HepG2 (cell line): Measurements from ENCODE around the gene CCR9. TPM values are rescaled to one million over a fixed set of nuclear protein-coding genes. Genes with fewer than 3 reads are reported as not detected.

Experiments
- ATAC-seq: fragments of 200-7000 bp; cut with Tn5 transposase; 3 replicates; pipeline ENCODE4 v1.9.1; 2020; ENCODE audit warnings: mild to moderate bottlenecking, moderate library complexity
- BruUV-seq: library from RNA; stranded (reverse); fragments of 400-500 nt; replicated peaks from 2 replicates; lab custom pipeline; 2021; lab: Mats Ljungman, UMichigan
- CTCF ChIA-PET: fragments of 300-600 bp; formaldehyde crosslinking; extraction: SDS; loops from one replicate; lab custom pipeline; 2021; ENCODE audit warnings: low total read pairs, inconsistent platforms, low intra/inter-chr PET ratio; lab: Yijun Ruan, JAX
- POLR2A ChIA-PET: fragments of 350-600 bp; sonication (Branson Sonifier 250); formaldehyde crosslinking; loops from one replicate; lab custom pipeline; 2020; ENCODE audit warnings: antibody characterized with exemption, inconsistent platforms; lab: Yijun Ruan, JAX
- DNase-seq: peaks from one replicate; pipeline ENCODE4 v3.0.0-alpha.2; 2015; ENCODE audit warnings: low spot score
- FAIRE-seq: peaks from 3 replicates; lab custom pipeline; 2011; peaks lifted over from hg19 to GRCh38; lab: Jason Lieb, UNC
- H2AFZ ChIP-seq: one replicate; pipeline ENCODE4 v1.6.1; 2011; ENCODE audit warnings: low read length, inconsistent platforms
- H3K27ac ChIP-seq: fragments of 300-600 bp; 3 replicates; pipeline ENCODE4 v1.8.0; 2011; ENCODE audit warnings: mixed run types, mild to moderate bottlenecking, mixed read lengths, low read length, inconsistent platforms; ENCODE audit not compliant: insufficient read depth; ENCODE audit errors: extremely low read length
- H3K27me3 ChIP-seq, 2 experiments: fragments of 200-600 bp in 1 of 2; 2 replicates in 1 of 2; 3 replicates in 1 of 2; pipeline versions ENCODE4 v1.6.0 to v1.8.0; 2011; ENCODE audit warnings: low read length in 2 of 2, mild to moderate bottlenecking in 2 of 2, moderate library complexity in 2 of 2, inconsistent platforms in 1 of 2; ENCODE audit not compliant: insufficient read depth in 2 of 2, control insufficient read depth in 1 of 2
- H3K36me3 ChIP-seq, 2 experiments: fragments of 200-600 bp in 1 of 2; replicated peaks in 1 of 2; 2 replicates in 1 of 2; 3 replicates in 1 of 2; pipeline versions ENCODE4 v1.5.1 to v1.8.0; 2011; ENCODE audit warnings: low read length in 2 of 2, inconsistent platforms in 1 of 2; ENCODE audit not compliant: insufficient read depth in 2 of 2, control insufficient read depth in 1 of 2
- H3K4me1 ChIP-seq: 2 replicates; pipeline ENCODE4 v1.5.1; 2012; ENCODE audit warnings: low read length, inconsistent platforms; ENCODE audit not compliant: insufficient read depth
- H3K4me2 ChIP-seq: 2 replicates; pipeline ENCODE4 v1.6.0; 2011; ENCODE audit warnings: low read depth, low read length, inconsistent platforms
- H3K4me3 ChIP-seq, 3 experiments: fragments of 200-600 bp in 1 of 3; sonication (generic), shearing (Covaris generic) in 1 of 3; replicated peaks in 1 of 3; 2 replicates each; pipeline ENCODE4 v1.5.1; 2011 to 2016; ENCODE audit warnings: low read length in 3 of 3, inconsistent platforms in 2 of 3, low read depth in 2 of 3, mild to moderate bottlenecking in 2 of 3, control low read depth in 1 of 3, mixed read lengths in 1 of 3; ENCODE audit not compliant: insufficient read depth in 1 of 3
- H3K79me2 ChIP-seq: one replicate; pipeline ENCODE4 v1.6.1; 2011; ENCODE audit warnings: low read length, inconsistent platforms; ENCODE audit not compliant: insufficient read depth
- H3K9ac ChIP-seq: 2 replicates; pipeline ENCODE4 v1.6.0; 2011; ENCODE audit warnings: mild to moderate bottlenecking, low read depth, low read length, inconsistent platforms; ENCODE audit not compliant: insufficient read depth
- H3K9me3 ChIP-seq: 2 replicates; pipeline ENCODE4 v1.5.1; 2012; ENCODE audit warnings: mild to moderate bottlenecking, low read length
- H4K20me1 ChIP-seq: 2 replicates; pipeline ENCODE4 v1.6.0; 2011; ENCODE audit warnings: inconsistent platforms, mild to moderate bottlenecking, low read length, moderate library complexity; ENCODE audit not compliant: insufficient read depth
- DPF2 ChIP-seq: sonication (generic); formaldehyde crosslinking; IDR thresholded peaks from 2 replicates; pipeline ENCODE4 v1.4.0; 2020; ENCODE audit warnings: mild to moderate bottlenecking, low read depth, missing genetic modification reagents, borderline replicate concordance
- FOXM1 ChIP-seq: sonication (generic); formaldehyde crosslinking; IDR thresholded peaks from 2 replicates; pipeline ENCODE4 v1.5.0; 2020; ENCODE audit warnings: missing genetic modification reagents
- GLI4 ChIP-seq: sonication (generic); formaldehyde crosslinking; IDR thresholded peaks from 2 replicates; pipeline ENCODE4 v1.5.1; 2020; ENCODE audit warnings: missing genetic modification reagents, mild to moderate bottlenecking, moderate library complexity, borderline replicate concordance
- MIXL1 ChIP-seq: IDR thresholded peaks from 2 replicates; pipeline ENCODE4 v1.6.1; 2016
- SMARCE1 ChIP-seq: fragments of 450-650 bp; IDR thresholded peaks from 2 replicates; pipeline ENCODE4 v1.6.1; 2017; ENCODE audit warnings: borderline replicate concordance
- SYNCRIP ChIP-seq: fragments of 200-400 bp; formaldehyde crosslinking; IDR thresholded peaks from 2 replicates; pipeline ENCODE4 v1.6.1; 2018; ENCODE audit warnings: mild to moderate bottlenecking, low read depth, low read length; ENCODE audit not compliant: insufficient read depth
- U2AF1 ChIP-seq: fragments of 200-400 bp; formaldehyde crosslinking; optimal IDR thresholded peaks from 2 replicates; pipeline ENCODE3; 2017; ENCODE audit warnings: mild to moderate bottlenecking, low read depth, low read length
- ZBTB20 ChIP-seq: sonication (generic); formaldehyde crosslinking; IDR thresholded peaks from 2 replicates; pipeline ENCODE4 v1.8.1; 2023; ENCODE audit warnings: missing genetic modification reagents, low read depth, mild to moderate bottlenecking, borderline replicate concordance
- WGBS: methylation state at CpG from one replicate; pipeline ENCODE4 v1.1.6; 2017; ENCODE audit warnings: low lambda C conversion rate; 5-methylcytosine and 5-hydroxymethylcytosine counted together
- in situ Hi-C: cut with HindIII; loops from 2 replicates; pipeline ENCODE4 v1.10.0; 2017; ENCODE audit warnings: low pct_unique_long_range_greater_than_20kb; ENCODE audit not compliant: extremely low pct_ligation_motif_present
- intact Hi-C: fragments of 100-400 bp; cut with micrococcal nuclease; formaldehyde crosslinking; loops from one replicate; pipeline ENCODE4 v1.10.0; 2022; ENCODE audit not compliant: unreplicated experiment
- polyA plus RNA-seq, 8 experiments: library from polyadenylated mRNA; depleted of rRNA in 3 of 8; stranded (reverse) in 7 of 8; unstranded in 1 of 8; fragments of >200 nt; fragmentation: Illumina TruSeq in 4 of 8; extraction: Trizol in 4 of 8; gene quantifications; 2 replicates each; pipeline versions ENCODE4 v1.2.1 to v1.2.3, GENCODE V29; 2011 to 2016; ENCODE audit warnings: low read depth in 4 of 8, missing spikeins in 1 of 8, mixed read lengths in 1 of 8; ENCODE audit not compliant: insufficient read depth in 1 of 8
- total RNA-seq, 5 experiments: library from RNA; depleted of rRNA; stranded (reverse); fragments of >200 nt; fragmentation: Illumina TruSeq; extraction: Trizol; gene quantifications; 2 replicates each; pipeline ENCODE4 v1.2.3, GENCODE V29; 2016; ENCODE audit warnings: low read depth in 1 of 5
- TF ChIP-seq, protein P1 (sequence below): fragments of 450-650 bp; IDR thresholded peaks from 2 replicates; pipeline ENCODE4 v1.6.1; 2016
- TF ChIP-seq, protein P2 (sequence below): sonication (generic); formaldehyde crosslinking; IDR thresholded peaks from 2 replicates; pipeline ENCODE4 v1.8.1; 2023; ENCODE audit warnings: mild to moderate bottlenecking, missing genetic modification reagents, borderline replicate concordance
- TF ChIP-seq, protein P3 (sequence below): conservative IDR thresholded peaks from 2 replicates; pipeline ENCODE4 v1.6.1; 2018; ENCODE audit warnings: missing genetic modification reagents
- TF ChIP-seq, protein P4 (sequence below), 2 experiments: sonication (generic) in 1 of 2; formaldehyde crosslinking in 1 of 2; IDR thresholded peaks; 2 replicates each; pipeline versions ENCODE4 v1.4.0 to v1.6.1; 2018 to 2020; ENCODE audit warnings: missing genetic modification reagents in 2 of 2, borderline replicate concordance in 1 of 2, low read depth in 1 of 2, mild to moderate bottlenecking in 1 of 2, missing biosample characterization in 1 of 2

CCR9 gene
- total and polyA plus RNA-seq, 2 of the 13 experiments (the other 11 are each of a cell fraction or from before 2014, with no cell fraction given): not detected

DNA sequence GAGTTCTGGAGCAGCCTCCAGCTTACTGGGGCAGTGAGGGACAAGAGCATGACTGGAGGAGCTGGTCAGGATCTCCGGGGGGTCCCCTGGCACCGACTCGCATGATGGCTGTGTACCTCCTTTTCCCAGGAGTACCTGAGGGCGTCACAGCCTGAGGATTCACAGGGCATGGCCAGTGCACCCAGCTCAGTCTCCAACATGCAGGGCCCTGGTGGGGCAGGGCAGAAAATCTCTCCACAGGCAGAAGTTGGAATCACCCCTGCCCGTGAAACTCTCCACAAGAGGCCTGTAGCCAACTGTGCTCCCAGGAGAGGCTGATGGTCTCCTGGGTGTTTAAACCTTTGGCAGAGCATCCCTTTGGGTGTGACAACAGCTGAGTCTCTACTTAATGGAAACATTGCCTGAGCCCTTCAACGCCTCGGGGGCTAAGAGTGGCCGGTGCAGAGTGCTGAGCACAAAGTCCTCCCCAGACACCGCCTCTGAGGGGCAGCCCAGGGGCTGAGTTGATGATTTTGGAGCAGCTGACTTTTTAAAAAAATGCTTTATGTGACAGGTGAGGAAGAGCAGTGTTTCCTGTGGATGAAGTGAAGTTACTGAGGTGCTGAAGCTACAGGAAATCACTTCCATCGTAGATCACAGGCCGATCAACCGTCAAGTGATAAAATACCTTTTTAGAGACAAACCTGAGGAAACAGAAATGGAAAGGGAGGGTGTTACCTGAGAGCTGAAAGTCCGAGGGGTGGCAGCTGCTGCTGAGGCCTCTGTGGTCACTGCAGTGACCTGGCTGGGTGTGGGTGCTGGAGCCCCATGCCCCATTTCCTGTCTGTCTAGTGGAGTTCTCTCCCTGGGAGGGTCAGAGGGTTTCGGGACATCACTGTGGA lies 35.1 kb downstream of the CCR9 start:
- in situ Hi-C loops: loop anchor here (25.0 kb wide), 1 partner anchor 684 kb away; the partner anchor contains the start of gene TMEM158
- Histone ChIP-seq H3K79me2 (no peaks in the 10 kb centered on the region), H3K9me3 (no peaks in the 10 kb centered on the region), H3K36me3 (peaks cover 10 to 32% of the 10 kb centered on the region in 2 experiments; a peak in 4 of 5 replicates), H2AFZ (no peak overlapping the region), H3K27ac (no peak overlapping the region), H4K20me1 (no peaks in the 10 kb centered on the region), H3K9ac (no peak overlapping the region), H3K4me2 (no peak overlapping the region), H3K4me3 (no peak overlapping the region), H3K4me1 (no peaks in the 10 kb centered on the region), H3K27me3 (no peaks in the 10 kb centered on the region)
- TF ChIP-seq, protein P1, sequence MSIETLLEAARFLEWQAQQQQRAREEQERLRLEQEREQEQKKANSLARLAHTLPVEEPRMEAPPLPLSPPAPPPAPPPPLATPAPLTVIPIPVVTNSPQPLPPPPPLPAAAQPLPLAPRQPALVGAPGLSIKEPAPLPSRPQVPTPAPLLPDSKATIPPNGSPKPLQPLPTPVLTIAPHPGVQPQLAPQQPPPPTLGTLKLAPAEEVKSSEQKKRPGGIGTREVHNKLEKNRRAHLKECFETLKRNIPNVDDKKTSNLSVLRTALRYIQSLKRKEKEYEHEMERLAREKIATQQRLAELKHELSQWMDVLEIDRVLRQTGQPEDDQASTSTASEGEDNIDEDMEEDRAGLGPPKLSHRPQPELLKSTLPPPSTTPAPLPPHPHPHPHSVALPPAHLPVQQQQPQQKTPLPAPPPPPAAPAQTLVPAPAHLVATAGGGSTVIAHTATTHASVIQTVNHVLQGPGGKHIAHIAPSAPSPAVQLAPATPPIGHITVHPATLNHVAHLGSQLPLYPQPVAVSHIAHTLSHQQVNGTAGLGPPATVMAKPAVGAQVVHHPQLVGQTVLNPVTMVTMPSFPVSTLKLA: no peak
- TF ChIP-seq FOXM1 (CRISPR knock-in tag): no peak
- TF ChIP-seq, protein P2, sequence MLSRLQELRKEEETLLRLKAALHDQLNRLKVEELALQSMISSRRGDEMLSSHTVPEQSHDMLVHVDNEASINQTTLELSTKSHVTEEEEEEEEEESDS: no peak
- 97% methylated on average over 10 of the region's 14 CpGs for WGBS
- no TSS peak for BruUV-seq
- ChIA-PET CTCF (no interaction called here), POLR2A (no interaction called here)
- intact Hi-C loops: no loop called here
- DNase-seq (no peak), ATAC-seq (no peak), FAIRE-seq (no peak)

DNA sequence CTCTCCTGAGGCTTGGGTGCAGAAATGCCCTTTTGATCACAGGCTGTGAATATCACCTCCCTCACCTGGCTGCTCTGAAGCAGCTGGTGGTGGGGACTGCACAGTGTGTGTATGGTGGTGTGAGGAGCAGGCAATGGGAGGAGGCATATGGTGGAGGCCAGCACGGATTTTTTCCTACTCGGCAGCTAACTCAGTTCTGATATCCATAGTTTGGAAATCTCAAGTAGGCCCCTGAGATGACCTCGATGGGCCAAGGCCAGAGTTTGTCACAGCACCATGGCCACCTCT lies 35.6 kb downstream of the CCR9 start:
- ChIA-PET CTCF (no interaction called here), POLR2A (no interaction called here)
- Histone ChIP-seq H3K4me2 (no peak overlapping the region), H3K27me3 (no peaks in the 10 kb centered on the region), H3K27ac (no peak overlapping the region), H3K4me1 (no peaks in the 10 kb centered on the region), H3K79me2 (no peaks in the 10 kb centered on the region), H3K4me3 (no peak overlapping the region), H3K9me3 (no peaks in the 10 kb centered on the region), H4K20me1 (no peaks in the 10 kb centered on the region), H3K36me3 (peaks cover 10 to 33% of the 10 kb centered on the region in 2 experiments; a peak in 4 of 5 replicates), H2AFZ (no peak overlapping the region), H3K9ac (no peak overlapping the region)
- no CpG with 5 or more reads among the region's 3 CpGs for WGBS
- no peak for DNase-seq
- in situ Hi-C loops: loop anchor here (25.0 kb wide), 1 partner anchor 685 kb away; the partner anchor contains the start of gene TMEM158
- no peak for FAIRE-seq
- ATAC-seq: no peak
- BruUV-seq: no TSS peak
- intact Hi-C loops: no loop called here
- TF ChIP-seq, protein P3, sequence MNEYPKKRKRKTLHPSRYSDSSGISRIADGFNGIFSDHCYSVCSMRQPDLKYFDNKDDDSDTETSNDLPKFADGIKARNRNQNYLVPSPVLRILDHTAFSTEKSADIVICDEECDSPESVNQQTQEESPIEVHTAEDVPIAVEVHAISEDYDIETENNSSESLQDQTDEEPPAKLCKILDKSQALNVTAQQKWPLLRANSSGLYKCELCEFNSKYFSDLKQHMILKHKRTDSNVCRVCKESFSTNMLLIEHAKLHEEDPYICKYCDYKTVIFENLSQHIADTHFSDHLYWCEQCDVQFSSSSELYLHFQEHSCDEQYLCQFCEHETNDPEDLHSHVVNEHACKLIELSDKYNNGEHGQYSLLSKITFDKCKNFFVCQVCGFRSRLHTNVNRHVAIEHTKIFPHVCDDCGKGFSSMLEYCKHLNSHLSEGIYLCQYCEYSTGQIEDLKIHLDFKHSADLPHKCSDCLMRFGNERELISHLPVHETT (CRISPR knock-in tag): no peak
- TF ChIP-seq SYNCRIP: no peak
- TF ChIP-seq SMARCE1: no peak
- no peak for TF ChIP-seq ZBTB20 (CRISPR knock-in tag)
- TF ChIP-seq MIXL1 (CRISPR knock-in tag): no peak
- TF ChIP-seq DPF2 (CRISPR knock-in tag): no peak
- TF ChIP-seq, protein P4, sequence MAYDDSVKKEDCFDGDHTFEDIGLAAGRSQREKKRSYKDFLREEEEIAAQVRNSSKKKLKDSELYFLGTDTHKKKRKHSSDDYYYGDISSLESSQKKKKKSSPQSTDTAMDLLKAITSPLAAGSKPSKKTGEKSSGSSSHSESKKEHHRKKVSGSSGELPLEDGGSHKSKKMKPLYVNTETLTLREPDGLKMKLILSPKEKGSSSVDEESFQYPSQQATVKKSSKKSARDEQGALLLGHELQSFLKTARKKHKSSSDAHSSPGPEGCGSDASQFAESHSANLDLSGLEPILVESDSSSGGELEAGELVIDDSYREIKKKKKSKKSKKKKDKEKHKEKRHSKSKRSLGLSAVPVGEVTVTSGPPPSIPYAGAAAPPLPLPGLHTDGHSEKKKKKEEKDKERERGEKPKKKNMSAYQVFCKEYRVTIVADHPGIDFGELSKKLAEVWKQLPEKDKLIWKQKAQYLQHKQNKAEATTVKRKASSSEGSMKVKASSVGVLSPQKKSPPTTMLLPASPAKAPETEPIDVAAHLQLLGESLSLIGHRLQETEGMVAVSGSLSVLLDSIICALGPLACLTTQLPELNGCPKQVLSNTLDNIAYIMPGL (CRISPR knock-in tag; IDR thresholded peaks at IDR 0.05; ENCODE audit: borderline replicate concordance in 1 of 2, low read depth in 1 of 2): no peak
- TF ChIP-seq U2AF1: no peak
- TF ChIP-seq GLI4 (CRISPR knock-in tag): no peak
